ENCODE data around the gene HOXD10. TPM values are rescaled to one million over a fixed set of nuclear protein-coding genes. Genes with fewer than 3 reads are reported as not detected.

The HOXD10 gene
- total and polyA plus RNA-seq, 2 experiments from 2014 or later, result not detected

DNA sequence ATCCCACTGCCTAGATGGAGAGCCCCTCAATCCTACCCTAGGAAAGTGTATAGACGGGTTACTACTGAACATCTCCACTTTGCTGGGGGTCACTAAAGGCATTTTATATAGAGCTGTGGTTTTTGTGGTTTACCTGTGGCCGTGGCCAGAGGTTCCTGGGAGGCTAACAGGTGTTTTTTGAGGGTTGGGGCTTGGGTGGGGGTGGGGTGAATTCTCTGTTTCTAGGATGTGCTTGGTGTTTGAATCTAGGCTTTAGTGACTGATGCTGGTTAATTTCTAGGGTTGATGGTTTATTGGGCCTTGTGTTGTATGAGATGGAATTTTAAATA is 20.6 kb downstream of the HOXD10 start:
- H3K27me3 ChIP-seq (ENCODE audit: insufficient read depth), result peaks cover 100% of the 10 kb centered on the region
- H2AFZ ChIP-seq, result no peak overlapping the region; the same call in 1 of the 2 replicates
- peaks cover 42% of the 10 kb centered on the region for H3K4me1 ChIP-seq (ENCODE audit: insufficient read depth)
- Mint-ChIP-seq H3K36me3 (ENCODE audit: low read depth) (no peaks in the 10 kb centered on the region; the same call in 2 of the 3 replicates), H3K4me3 (peak overlapping the region; percentile 49), H3K4me1 (peaks cover 24% of the 10 kb centered on the region), H3K27me3 (ENCODE audit: insufficient read depth, low read depth, poor library complexity) (peaks cover 98% of the 10 kb centered on the region), H3K9me3 (peaks cover 3% of the 10 kb centered on the region; the same call in 1 of the 3 replicates), H3K27ac (no peak overlapping the region)
- DNase-seq (ENCODE audit: low spot score) (no peak), ATAC-seq (no peak)
- peak overlapping the region; percentile 58 for H3K4me3 ChIP-seq
- H4K20me1 ChIP-seq (replicated peaks; ENCODE audit: insufficient read depth), result peaks cover 63% of the 10 kb centered on the region
- no peak overlapping the region for H3K27ac ChIP-seq (ENCODE audit: low read depth)
- no peaks in the 10 kb centered on the region for H3K79me2 ChIP-seq (replicated peaks; ENCODE audit: insufficient read depth)
- peaks cover 57% of the 10 kb centered on the region for H3F3A ChIP-seq (replicated peaks; ENCODE audit: low read depth)
- TF ChIP-seq STAT1 (IDR thresholded peaks at IDR 0.05; ENCODE audit: unreplicated experiment), result no peak
- TF ChIP-seq EZH2 (IDR thresholded peaks at IDR 0.05; ENCODE audit: low read depth, unreplicated experiment), result peak; percentile 52
- TF ChIP-seq ZNF462 (CRISPR knock-in tag; IDR thresholded peaks at IDR 0.05), result no peak
- no peaks in the 10 kb centered on the region for H3K36me3 ChIP-seq (ENCODE audit: insufficient read depth)
- peak overlapping the region; percentile 83 for H3K4me2 ChIP-seq
- H3K9me2 ChIP-seq (ENCODE audit: insufficient read depth), result no peaks in the 10 kb centered on the region

DNA sequence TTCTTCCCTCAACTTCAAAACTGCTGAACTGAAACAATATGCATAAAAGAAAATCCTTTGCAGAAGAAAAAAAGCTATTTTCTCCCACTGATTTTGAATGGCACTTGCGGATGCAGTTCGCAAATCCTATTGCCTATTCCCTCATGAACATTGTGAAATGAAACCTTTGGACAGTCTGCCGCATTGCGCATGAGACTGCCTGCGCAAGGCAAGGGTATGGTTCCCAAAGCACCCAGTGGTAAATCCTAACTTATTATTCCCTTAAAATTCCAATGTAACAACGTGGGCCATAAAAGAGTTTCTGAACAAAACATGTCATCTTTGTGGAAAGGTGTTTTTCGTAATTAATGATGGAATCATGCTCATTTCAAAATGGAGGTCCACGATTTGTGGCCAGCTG is 21.3 kb downstream of the HOXD10 start:
- ATAC-seq (no peak), DNase-seq (ENCODE audit: low spot score) (no peak)
- Histone ChIP-seq H3K9me2 (ENCODE audit: insufficient read depth) (no peaks in the 10 kb centered on the region), H3K4me2 (no peak overlapping the region), H2AFZ (no peak overlapping the region), H3K4me3 (no peak overlapping the region), H3K27me3 (ENCODE audit: insufficient read depth) (peaks cover 100% of the 10 kb centered on the region), H3K36me3 (ENCODE audit: insufficient read depth) (no peaks in the 10 kb centered on the region), H3F3A (replicated peaks; ENCODE audit: low read depth) (peaks cover 50% of the 10 kb centered on the region), H3K4me1 (ENCODE audit: insufficient read depth) (peaks cover 38% of the 10 kb centered on the region), H4K20me1 (replicated peaks; ENCODE audit: insufficient read depth) (peaks cover 57% of the 10 kb centered on the region), H3K27ac (ENCODE audit: low read depth) (no peak overlapping the region), H3K79me2 (replicated peaks; ENCODE audit: insufficient read depth) (no peaks in the 10 kb centered on the region)
- H3K36me3 Mint-ChIP-seq (ENCODE audit: low read depth), result no peaks in the 10 kb centered on the region; the same call in 2 of the 3 replicates
- TF ChIP-seq ZNF462 (CRISPR knock-in tag; IDR thresholded peaks at IDR 0.05) (no peak), EZH2phosphoT487 (IDR thresholded peaks at IDR 0.05; ENCODE audit: unreplicated experiment) (peak; percentile 27), NANOG (IDR thresholded peaks at IDR 0.05; ENCODE audit: borderline replicate concordance) (no peak), EZH2 (IDR thresholded peaks at IDR 0.05; ENCODE audit: low read depth, unreplicated experiment) (peak; percentile 49)
- no peak overlapping the region for H3K27ac Mint-ChIP-seq
- H3K9me3 Mint-ChIP-seq, result peaks cover 3% of the 10 kb centered on the region; the same call in 1 of the 3 replicates
- peaks cover 22% of the 10 kb centered on the region for H3K4me1 Mint-ChIP-seq
- H3K4me3 Mint-ChIP-seq, result no peak overlapping the region
- H3K27me3 Mint-ChIP-seq (ENCODE audit: insufficient read depth, low read depth, poor library complexity), result peaks cover 98% of the 10 kb centered on the region

All from GM23338 (cell line).